Sigmoid colon (tissue), 4 donors: ENCODE data around the gene SNCAIP.

Experiments
- EP300 ChIP-seq, 4 donors: sonication (generic); formaldehyde crosslinking; IDR thresholded peaks; one replicate each; pipeline ENCODE4 v1.6.1; 2017; ENCODE audit warnings: antibody characterized with exemption in 4 of 4
- POLR2A ChIP-seq, 2 donors: fragments of 450-650 bp; IDR thresholded peaks; one replicate each; pipeline ENCODE4 v1.6.1; 2016; ENCODE audit warnings: antibody characterized with exemption in 2 of 2, mild to moderate bottlenecking in 2 of 2, moderate library complexity in 2 of 2
- POLR2AphosphoS5 ChIP-seq, 4 donors: sonication (generic); formaldehyde crosslinking; IDR thresholded peaks; one replicate each; pipeline ENCODE4 v1.6.1; 2017; ENCODE audit warnings: antibody characterized with exemption in 4 of 4
- TF ChIP-seq, protein P1 (sequence below), 4 experiments: fragments of 450-650 bp in 3 of 4; fragments of 200-600 bp in 1 of 4; IDR thresholded peaks; one replicate each; pipeline ENCODE4 v1.5.1; 2016 to 2019; ENCODE audit warnings: antibody characterized with exemption in 4 of 4, mild to moderate bottlenecking in 3 of 4, moderate library complexity in 2 of 4

GRCh38 chr5:122390694-122391093 is 78.7 kb downstream of the SNCAIP start:
- TF ChIP-seq, protein P1, sequence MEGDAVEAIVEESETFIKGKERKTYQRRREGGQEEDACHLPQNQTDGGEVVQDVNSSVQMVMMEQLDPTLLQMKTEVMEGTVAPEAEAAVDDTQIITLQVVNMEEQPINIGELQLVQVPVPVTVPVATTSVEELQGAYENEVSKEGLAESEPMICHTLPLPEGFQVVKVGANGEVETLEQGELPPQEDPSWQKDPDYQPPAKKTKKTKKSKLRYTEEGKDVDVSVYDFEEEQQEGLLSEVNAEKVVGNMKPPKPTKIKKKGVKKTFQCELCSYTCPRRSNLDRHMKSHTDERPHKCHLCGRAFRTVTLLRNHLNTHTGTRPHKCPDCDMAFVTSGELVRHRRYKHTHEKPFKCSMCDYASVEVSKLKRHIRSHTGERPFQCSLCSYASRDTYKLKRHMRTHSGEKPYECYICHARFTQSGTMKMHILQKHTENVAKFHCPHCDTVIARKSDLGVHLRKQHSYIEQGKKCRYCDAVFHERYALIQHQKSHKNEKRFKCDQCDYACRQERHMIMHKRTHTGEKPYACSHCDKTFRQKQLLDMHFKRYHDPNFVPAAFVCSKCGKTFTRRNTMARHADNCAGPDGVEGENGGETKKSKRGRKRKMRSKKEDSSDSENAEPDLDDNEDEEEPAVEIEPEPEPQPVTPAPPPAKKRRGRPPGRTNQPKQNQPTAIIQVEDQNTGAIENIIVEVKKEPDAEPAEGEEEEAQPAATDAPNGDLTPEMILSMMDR (IDR thresholded peaks at IDR 0.05) = no peak
- TF ChIP-seq POLR2AphosphoS5 (IDR thresholded peaks at IDR 0.05) = no peak
- no peak for TF ChIP-seq POLR2A (IDR thresholded peaks at IDR 0.05)
- TF ChIP-seq EP300 (IDR thresholded peaks at IDR 0.05) = no peak
